Upper lobe of left lung (tissue), 6 donors: Measurements from ENCODE around the gene ANK3. TPM values are rescaled to one million over a fixed set of nuclear protein-coding genes. Genes with fewer than 3 reads are reported as not detected.

ENCODE experiments used
- ATAC-seq, 2 donors: fragments of 200-7000 bp; cut with Tn5 transposase; one replicate each; pipeline ENCODE4 v1.9.1; 2022; ENCODE audit warnings: mild to moderate bottlenecking in 2 of 2, moderate library complexity in 2 of 2; ENCODE audit not compliant: low FRiP score in 2 of 2
- DNase-seq, 2 donors: peaks; one replicate each; pipeline ENCODE4 v3.0.0-alpha.2; 2019 to 2020
- H3K27ac ChIP-seq, 4 donors: fragments of 200-600 bp; sonication (generic); one replicate each; pipeline ENCODE4 v1.5.1; 2016 to 2019
- H3K27me3 ChIP-seq, 4 donors: fragments of 200-600 bp; sonication (generic); one replicate each; pipeline ENCODE4 v1.5.1; 2017 to 2019
- H3K36me3 ChIP-seq, 4 donors: fragments of 200-600 bp; sonication (generic); one replicate each; pipeline ENCODE4 v1.5.1; 2016 to 2019
- H3K4me1 ChIP-seq, 4 donors: fragments of 200-600 bp; sonication (generic); one replicate each; pipeline ENCODE4 v1.5.1; 2018 to 2019
- H3K4me3 ChIP-seq, 4 donors: fragments of 200-600 bp; sonication (generic); one replicate each; pipeline ENCODE4 v1.5.1; 2017 to 2019; ENCODE audit warnings: mild to moderate bottlenecking in 2 of 4, moderate library complexity in 1 of 4
- H3K9me3 ChIP-seq, 4 donors: fragments of 200-600 bp; sonication (generic); one replicate each; pipeline ENCODE4 v1.5.1; 2018 to 2019
- EP300 ChIP-seq, 4 donors: sonication (generic); formaldehyde crosslinking; IDR thresholded peaks; one replicate each; pipeline ENCODE4 v1.5.1; 2017; ENCODE audit warnings: antibody characterized with exemption in 4 of 4, control low read depth in 2 of 4
- POLR2A ChIP-seq, 4 donors: fragments of 450-650 bp; IDR thresholded peaks; one replicate each; pipeline ENCODE4 v1.5.1; 2016 to 2017; ENCODE audit warnings: antibody characterized with exemption in 4 of 4, mild to moderate bottlenecking in 2 of 4
- POLR2AphosphoS5 ChIP-seq, 2 donors: sonication (generic); formaldehyde crosslinking; IDR thresholded peaks; one replicate each; pipeline ENCODE4 v1.5.1; 2017; ENCODE audit warnings: antibody characterized with exemption in 2 of 2
- WGBS, 2 donors: methylation state at CpG; one replicate each; pipeline ENCODE4 v1.1.5; 2017 to 2018; 5-methylcytosine and 5-hydroxymethylcytosine counted together
- total RNA-seq, 6 donors: library from RNA; depleted of rRNA in 4 of 6; stranded (reverse); fragments of >200 nt in 4 of 6; gene quantifications; one replicate each; pipeline versions ENCODE4 v1.1.0 to v1.2.1, GENCODE V29; 2016 to 2021
- TF ChIP-seq, protein P1 (sequence below), 6 experiments: fragments of 450-650 bp in 4 of 6; fragments of 200-600 bp in 2 of 6; sonication (generic) in 2 of 6; IDR thresholded peaks; one replicate each; pipeline ENCODE4 v1.5.1; 2016 to 2019; ENCODE audit warnings: antibody characterized with exemption in 6 of 6
- donor health status: DM: no; HTN: no; CAD: no; lungs with moderate emphysema.
- donor health status: DM: no; HTN: yes; CAD: no; lungs with severe emphysema.

The ANK3 gene
- total RNA-seq, 6 donors from 2014 or later = 43.9 to 193 (median 98.5) TPM

DNA sequence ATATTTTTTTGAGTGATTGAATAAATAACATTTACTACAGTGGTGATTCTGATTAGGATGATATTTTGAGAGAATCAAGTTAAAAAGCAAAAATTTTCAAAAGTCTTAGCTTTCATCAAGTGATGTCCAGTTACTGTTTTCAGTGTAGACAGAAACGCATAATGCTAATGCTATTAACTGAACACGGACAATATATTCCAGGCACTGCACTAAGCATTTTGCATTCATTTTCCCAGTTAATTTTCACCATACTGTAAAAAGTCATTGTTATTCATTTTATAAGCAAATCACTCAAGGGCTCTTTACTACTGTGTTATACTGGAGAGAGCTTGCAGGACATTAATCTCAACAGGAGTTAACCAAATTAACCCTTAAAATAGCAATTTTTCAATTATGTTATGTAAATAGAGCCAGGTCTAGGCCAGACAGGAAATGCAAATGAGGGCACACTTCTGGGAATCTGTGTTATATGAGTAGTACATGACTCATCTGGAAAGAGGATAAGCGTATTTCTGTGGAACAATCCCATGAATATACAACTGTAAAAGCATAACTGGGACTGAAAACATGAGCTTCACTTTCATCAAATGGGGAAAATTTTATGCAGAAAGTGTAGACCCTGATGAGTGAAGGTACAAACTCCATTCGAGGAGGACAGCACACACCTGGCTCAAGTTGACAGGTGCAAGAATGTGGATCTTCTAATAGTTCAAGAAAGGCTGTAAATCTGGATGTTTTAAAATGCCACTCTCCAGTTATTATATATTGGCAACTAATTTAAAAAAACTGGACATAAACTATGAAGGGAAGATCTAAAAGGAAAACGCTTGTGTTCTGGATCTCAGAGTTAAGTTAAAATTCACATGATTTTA lies 75.4 kb downstream of the ANK3 start:
- TF ChIP-seq POLR2A (IDR thresholded peaks at IDR 0.05) (no peak), POLR2AphosphoS5 (IDR thresholded peaks at IDR 0.05) (no peak), EP300 (IDR thresholded peaks at IDR 0.05) (no peak)
- TF ChIP-seq, protein P1, sequence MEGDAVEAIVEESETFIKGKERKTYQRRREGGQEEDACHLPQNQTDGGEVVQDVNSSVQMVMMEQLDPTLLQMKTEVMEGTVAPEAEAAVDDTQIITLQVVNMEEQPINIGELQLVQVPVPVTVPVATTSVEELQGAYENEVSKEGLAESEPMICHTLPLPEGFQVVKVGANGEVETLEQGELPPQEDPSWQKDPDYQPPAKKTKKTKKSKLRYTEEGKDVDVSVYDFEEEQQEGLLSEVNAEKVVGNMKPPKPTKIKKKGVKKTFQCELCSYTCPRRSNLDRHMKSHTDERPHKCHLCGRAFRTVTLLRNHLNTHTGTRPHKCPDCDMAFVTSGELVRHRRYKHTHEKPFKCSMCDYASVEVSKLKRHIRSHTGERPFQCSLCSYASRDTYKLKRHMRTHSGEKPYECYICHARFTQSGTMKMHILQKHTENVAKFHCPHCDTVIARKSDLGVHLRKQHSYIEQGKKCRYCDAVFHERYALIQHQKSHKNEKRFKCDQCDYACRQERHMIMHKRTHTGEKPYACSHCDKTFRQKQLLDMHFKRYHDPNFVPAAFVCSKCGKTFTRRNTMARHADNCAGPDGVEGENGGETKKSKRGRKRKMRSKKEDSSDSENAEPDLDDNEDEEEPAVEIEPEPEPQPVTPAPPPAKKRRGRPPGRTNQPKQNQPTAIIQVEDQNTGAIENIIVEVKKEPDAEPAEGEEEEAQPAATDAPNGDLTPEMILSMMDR (IDR thresholded peaks at IDR 0.05) = no peak
- Histone ChIP-seq H3K27me3 (no peaks in the 10 kb centered on the region), H3K27ac (no peak overlapping the region), H3K4me3 (no peak overlapping the region), H3K4me1 (peaks cover 0 to 4% (median 0%) of the 10 kb centered on the region in 4 donors), H3K9me3 (no peaks in the 10 kb centered on the region), H3K36me3 (no peaks in the 10 kb centered on the region)
- WGBS, 2 donors = 80 to 83% methylated on average over 5 of the region's 5 CpGs
- ATAC-seq (no peak), DNase-seq (no peak)

DNA sequence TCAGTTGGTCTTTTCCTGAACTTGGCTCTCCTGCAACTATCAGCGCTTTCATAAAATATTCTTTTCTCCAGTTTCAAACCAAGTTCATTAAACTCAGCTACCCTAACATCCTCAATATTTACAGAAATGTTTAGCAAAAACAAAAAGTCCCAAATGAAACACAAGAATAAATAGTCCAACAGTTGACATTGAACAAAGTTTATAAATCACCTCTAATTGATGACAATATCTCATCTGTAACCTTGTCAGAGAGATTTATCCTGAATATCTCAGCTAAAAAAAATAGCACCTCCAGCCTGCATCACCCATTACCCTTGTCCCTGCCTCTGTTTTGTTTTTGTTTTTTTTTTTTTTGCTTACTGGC lies 76.1 kb downstream of the ANK3 start:
- Histone ChIP-seq H3K27ac (no peak overlapping the region), H3K36me3 (no peaks in the 10 kb centered on the region), H3K9me3 (no peaks in the 10 kb centered on the region), H3K4me1 (peaks cover 0 to 4% (median 0%) of the 10 kb centered on the region in 4 donors), H3K4me3 (no peak overlapping the region), H3K27me3 (no peaks in the 10 kb centered on the region)
- TF ChIP-seq, protein P1 (IDR thresholded peaks at IDR 0.05) = no peak
- TF ChIP-seq POLR2A (IDR thresholded peaks at IDR 0.05) (no peak), POLR2AphosphoS5 (IDR thresholded peaks at IDR 0.05) (no peak), EP300 (IDR thresholded peaks at IDR 0.05) (no peak)
- DNase-seq (no peak), ATAC-seq (no peak)
- WGBS, 2 donors = 73 to 89% methylated on average over 1 of the region's 1 CpG

DNA sequence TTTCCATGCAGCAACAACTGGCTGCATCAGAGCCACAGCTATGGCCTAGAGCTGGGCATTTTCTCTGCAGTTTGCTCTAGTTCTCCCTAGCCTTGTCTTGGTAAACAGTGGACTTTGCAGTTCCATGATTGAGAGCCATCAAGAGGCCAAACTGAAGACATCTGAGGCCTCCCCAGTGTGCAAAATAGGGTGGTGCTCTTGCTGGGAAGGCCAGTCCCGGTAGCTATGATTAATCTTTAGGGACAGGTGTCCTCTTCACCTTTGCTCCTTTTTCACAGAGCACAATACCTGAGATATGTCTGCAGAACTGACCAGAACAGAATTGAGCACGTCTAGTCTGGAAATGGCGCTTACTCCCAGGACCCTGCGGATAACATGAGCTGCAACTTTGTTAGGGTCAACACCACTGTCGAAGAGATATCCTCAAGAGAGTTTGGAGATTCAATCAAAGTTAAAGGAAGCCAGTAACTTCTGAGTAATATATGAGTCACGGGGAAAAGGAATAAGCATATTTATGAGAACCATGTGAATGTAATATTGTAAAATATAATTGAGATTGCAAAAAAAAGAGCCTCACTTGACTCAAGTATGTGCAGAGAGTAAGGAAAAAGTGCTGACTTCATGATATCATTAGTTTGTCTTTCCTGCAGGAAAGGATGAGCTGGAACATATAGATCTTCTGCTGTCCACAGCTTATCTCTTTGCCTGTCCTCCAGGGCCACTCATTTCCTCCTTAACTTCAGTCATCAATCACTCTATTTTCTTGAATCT lies 76.7 kb downstream of the ANK3 start:
- Histone ChIP-seq H3K36me3 (no peaks in the 10 kb centered on the region), H3K27me3 (no peaks in the 10 kb centered on the region), H3K4me3 (no peak overlapping the region), H3K9me3 (no peaks in the 10 kb centered on the region), H3K27ac (no peak overlapping the region), H3K4me1 (peaks cover 0 to 4% (median 0%) of the 10 kb centered on the region in 4 donors)
- TF ChIP-seq, protein P1 (IDR thresholded peaks at IDR 0.05) = no peak
- TF ChIP-seq EP300 (IDR thresholded peaks at IDR 0.05) = no peak
- no peak for TF ChIP-seq POLR2A (IDR thresholded peaks at IDR 0.05)
- no peak for TF ChIP-seq POLR2AphosphoS5 (IDR thresholded peaks at IDR 0.05)
- no peak for DNase-seq
- no peak for ATAC-seq
- 80 to 85% methylated on average over 6 of the region's 6 CpGs for WGBS, 2 donors

DNA sequence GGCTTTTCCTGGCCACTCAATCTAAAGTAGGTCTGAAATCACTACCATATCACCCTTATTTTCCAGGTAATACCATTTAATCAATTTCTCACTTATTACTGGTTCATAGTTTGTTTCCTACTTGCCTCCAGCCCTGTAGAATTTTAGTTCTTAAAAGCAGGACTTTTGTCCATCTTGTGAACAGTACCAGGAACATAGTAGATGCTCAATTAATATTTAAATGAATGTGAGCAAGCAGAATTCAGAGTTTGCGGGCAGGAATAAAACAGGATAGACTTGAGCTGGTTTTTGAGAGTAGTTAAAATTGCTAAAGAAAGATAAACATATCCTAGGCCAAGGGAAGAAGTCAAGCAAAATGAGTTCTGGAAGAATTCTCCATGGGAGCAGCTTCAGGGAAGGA lies 77.9 kb downstream of the ANK3 start:
- ATAC-seq (no peak), DNase-seq (no peak)
- 91 to 100% methylated on average over 1 of the region's 1 CpG for WGBS, 2 donors
- Histone ChIP-seq H3K4me1 (peaks cover 0 to 4% (median 0%) of the 10 kb centered on the region in 4 donors), H3K27ac (no peak overlapping the region), H3K4me3 (no peak overlapping the region), H3K9me3 (no peaks in the 10 kb centered on the region), H3K27me3 (no peaks in the 10 kb centered on the region), H3K36me3 (no peaks in the 10 kb centered on the region)
- no peak for TF ChIP-seq POLR2A (IDR thresholded peaks at IDR 0.05)
- TF ChIP-seq EP300 (IDR thresholded peaks at IDR 0.05) = no peak
- no peak for TF ChIP-seq POLR2AphosphoS5 (IDR thresholded peaks at IDR 0.05)
- TF ChIP-seq, protein P1 (IDR thresholded peaks at IDR 0.05) = no peak
